Stromal cell of bone marrow (primary cell): ENCODE measurements around the gene DCUN1D1.

Experiments
- DNase-seq: peaks from one replicate; pipeline ENCODE4 v3.0.0-alpha.2; 2012; ENCODE audit warnings: low read depth

Gene DCUN1D1

GRCh38 chr3:182972387-182972786, 8.0 kb downstream of the DCUN1D1 start:
- DNase-seq: no peak

- no peak for DNase-seq
These were observed 8.7 kb downstream of the DCUN1D1 start for GRCh38 chr3:182971637-182972036.

GRCh38 chr3:182970811-182971418, 9.4 kb downstream of the DCUN1D1 start:
- no peak for DNase-seq

GRCh38 chr3:182969853-182970252, 10.5 kb downstream of the DCUN1D1 start:
- DNase-seq: no peak

GRCh38 chr3:182969277-182969676, 11.1 kb downstream of the DCUN1D1 start:
- DNase-seq: peak; percentile 23

- DNase-seq: no peak
These were observed 12.8 kb downstream of the DCUN1D1 start for GRCh38 chr3:182967218-182968204.

- DNase-seq: no peak
These were observed 14.4 kb downstream of the DCUN1D1 start for GRCh38 chr3:182965861-182966366.

- DNase-seq: no peak
These were observed 16.2 kb downstream of the DCUN1D1 start for GRCh38 chr3:182964179-182964578.

- no peak for DNase-seq
These were observed 18.2 kb downstream of the DCUN1D1 start for GRCh38 chr3:182962166-182962565.

- no peak for DNase-seq
These were observed 20.6 kb downstream of the DCUN1D1 start for GRCh38 chr3:182959474-182960350.

- DNase-seq: no peak
These were observed 22.6 kb downstream of the DCUN1D1 start for GRCh38 chr3:182957676-182958266.

- DNase-seq: no peak
These were observed 23.1 kb downstream of the DCUN1D1 start for GRCh38 chr3:182957226-182957625.

- no peak for DNase-seq
These were observed 25.6 kb downstream of the DCUN1D1 start for GRCh38 chr3:182954553-182955235.

- no peak for DNase-seq
These were observed 30.6 kb downstream of the DCUN1D1 start for GRCh38 chr3:182949688-182950087.

- DNase-seq: no peak
These were observed 32.0 kb downstream of the DCUN1D1 start for GRCh38 chr3:182948305-182948704.

GRCh38 chr3:182947888-182948287, 32.5 kb downstream of the DCUN1D1 start:
- DNase-seq: no peak

- DNase-seq: no peak
These were observed 38.6 kb downstream of the DCUN1D1 start for GRCh38 chr3:182941719-182942118.

GRCh38 chr3:182940266-182940808, 40.0 kb downstream of the DCUN1D1 start:
- no peak for DNase-seq

GRCh38 chr3:182937293-182938051, 42.9 kb downstream of the DCUN1D1 start:
- DNase-seq: no peak

- DNase-seq: no peak
These were observed 43.4 kb downstream of the DCUN1D1 start for GRCh38 chr3:182936918-182937285.
